PC-9 (cell line): ENCODE data around the gene INPP5A. TPM values are rescaled to one million over a fixed set of nuclear protein-coding genes. Genes with fewer than 3 reads are reported as not detected.

Experiments used
- BruUV-seq: library from RNA; stranded (reverse); fragments of 400-500 nt; replicated peaks from 2 replicates; lab custom pipeline; 2021; lab: Mats Ljungman, UMichigan
- CTCF ChIA-PET: fragments of 300-600 bp; sonication (Branson Sonifier 250); formaldehyde crosslinking; loops from one replicate; lab custom pipeline; 2022; ENCODE audit warnings: antibody characterized with exemption; lab: Charles Lee
- POLR2A ChIA-PET: fragments of 300-600 bp; sonication (Branson Sonifier 250); formaldehyde crosslinking; loops from one replicate; lab custom pipeline; 2022; ENCODE audit warnings: antibody characterized with exemption; ENCODE audit not compliant: unreplicated experiment; lab: Charles Lee
- DNase-seq, 2 experiments: peaks; one replicate each; pipeline versions ENCODE4 v3.0.0 to v3.0.0-alpha.2; 2015 to 2022; ENCODE audit warnings: mixed read lengths in 1 of 2
- H2AFZ ChIP-seq: fragments of 200-600 bp; sonication (generic); 2 replicates; pipeline ENCODE4 v1.8.1; 2017; ENCODE audit warnings: antibody characterized with exemption
- H3F3A ChIP-seq: fragments of 200-600 bp; sonication (generic); 2 replicates; pipeline ENCODE4 v1.8.1; 2017; ENCODE audit warnings: antibody characterized with exemption, mild to moderate bottlenecking, low read depth; ENCODE audit not compliant: insufficient read depth
- H3K27ac ChIP-seq: fragments of 200-600 bp; sonication (generic); 2 replicates; pipeline ENCODE4 v1.6.1; 2016; ENCODE audit warnings: mixed run types
- H3K27me3 ChIP-seq: fragments of 200-600 bp; sonication (generic); 2 replicates; pipeline ENCODE4 v1.6.1; 2016; ENCODE audit warnings: low read depth, mixed run types; ENCODE audit not compliant: insufficient read depth
- H3K36me3 ChIP-seq: fragments of 200-600 bp; sonication (generic); 2 replicates; pipeline ENCODE4 v1.6.1; 2016; ENCODE audit warnings: low read depth, mixed run types
- H3K4me1 ChIP-seq: fragments of 200-600 bp; sonication (generic); replicated peaks from 2 replicates; pipeline ENCODE4 v1.6.1; 2016; ENCODE audit warnings: mixed run types; ENCODE audit not compliant: insufficient read depth
- H3K4me2 ChIP-seq: fragments of 200-600 bp; sonication (generic); 2 replicates; pipeline ENCODE4 v1.6.1; 2017; ENCODE audit warnings: mixed run types
- H3K4me3 ChIP-seq: fragments of 200-600 bp; sonication (generic); 2 replicates; pipeline ENCODE4 v1.6.1; 2016; ENCODE audit warnings: mixed run types
- H3K79me2 ChIP-seq: fragments of 200-600 bp; sonication (generic); 2 replicates; pipeline ENCODE4 v1.6.1; 2017; ENCODE audit warnings: low read depth, mixed run types
- H3K9me2 ChIP-seq: fragments of 200-600 bp; sonication (generic); 2 replicates; pipeline ENCODE4 v1.8.1; 2017; ENCODE audit warnings: mild to moderate bottlenecking; ENCODE audit not compliant: insufficient read depth
- H3K9me3 ChIP-seq: fragments of 200-600 bp; sonication (generic); 2 replicates; pipeline ENCODE4 v1.8.1; 2016; ENCODE audit warnings: low read depth; ENCODE audit not compliant: insufficient read depth
- H4K20me1 ChIP-seq: fragments of 200-600 bp; sonication (generic); 2 replicates; pipeline ENCODE4 v1.8.1; 2017; ENCODE audit not compliant: insufficient read depth
- EZH2 ChIP-seq: fragments of 200-600 bp; sonication (generic); IDR thresholded peaks from 2 replicates; pipeline ENCODE4 v1.8.0; 2017; ENCODE audit warnings: antibody characterized with exemption, low read depth
- intact Hi-C: fragments of 100-400 bp; cut with micrococcal nuclease; formaldehyde crosslinking; loops from one replicate; pipeline ENCODE4 v1.10.0; 2022; ENCODE audit not compliant: unreplicated experiment
- total RNA-seq: library from RNA; stranded (reverse); gene quantifications from 2 replicates; pipeline ENCODE4 v1.2.3, GENCODE V29; 2021
- TF ChIP-seq, protein P1 (sequence below): fragments of 200-600 bp; sonication (generic); conservative IDR thresholded peaks from 2 replicates; pipeline ENCODE4 v1.6.1; 2017; ENCODE audit warnings: mixed run types, antibody characterized with exemption, mild to moderate bottlenecking, moderate library complexity

INPP5A gene
- total RNA-seq, 1 experiment from 2014 or later, result 18.4 TPM

DNA sequence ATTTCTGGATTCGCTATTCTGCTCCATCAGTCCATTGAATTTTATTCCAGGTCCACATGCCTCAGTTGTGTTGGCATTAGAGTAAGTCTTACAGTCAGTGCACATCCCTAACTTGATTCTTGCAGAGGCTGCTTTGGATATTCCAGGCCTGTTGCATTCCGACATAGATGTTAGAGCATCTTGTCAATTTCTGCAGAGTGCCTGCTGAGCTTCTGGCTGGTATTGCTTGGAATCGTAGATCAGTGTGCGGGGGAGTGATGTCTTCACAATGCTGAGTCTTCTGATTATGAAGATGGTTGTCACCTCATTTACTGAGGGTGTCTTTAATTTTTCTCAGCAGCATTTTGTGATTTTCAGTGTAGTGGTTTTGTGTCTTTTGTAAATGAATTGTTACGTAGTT is 45.2 kb downstream of the INPP5A start:
- no peaks in the 10 kb centered on the region for H3K79me2 ChIP-seq

DNA sequence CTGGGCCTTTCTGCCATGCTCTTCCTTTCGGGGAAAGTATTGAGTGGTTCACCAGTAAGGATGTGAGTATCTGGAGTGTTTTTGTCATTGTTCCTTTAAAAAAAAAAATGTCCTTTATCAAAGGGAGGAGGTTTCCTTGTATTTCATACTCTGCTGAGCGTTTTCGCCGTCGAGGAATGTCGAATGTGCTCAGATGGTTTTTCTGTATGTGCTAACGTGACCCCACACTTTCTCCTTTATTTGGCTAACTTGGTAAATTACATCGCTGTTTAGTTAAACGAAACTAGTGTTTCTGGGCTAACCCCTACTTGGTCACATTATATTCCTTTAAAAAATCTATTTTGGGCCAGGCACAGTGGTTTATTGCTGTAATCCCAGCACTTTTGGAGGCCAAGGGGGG is 45.9 kb downstream of the INPP5A start:
- H3K79me2 ChIP-seq, result no peaks in the 10 kb centered on the region

More for the DNA sequence above, 45.2 kb downstream of the INPP5A start:
- H3K4me3 ChIP-seq, result no peak overlapping the region
- intact Hi-C loops, result no loop called here
- TF ChIP-seq, protein P1, sequence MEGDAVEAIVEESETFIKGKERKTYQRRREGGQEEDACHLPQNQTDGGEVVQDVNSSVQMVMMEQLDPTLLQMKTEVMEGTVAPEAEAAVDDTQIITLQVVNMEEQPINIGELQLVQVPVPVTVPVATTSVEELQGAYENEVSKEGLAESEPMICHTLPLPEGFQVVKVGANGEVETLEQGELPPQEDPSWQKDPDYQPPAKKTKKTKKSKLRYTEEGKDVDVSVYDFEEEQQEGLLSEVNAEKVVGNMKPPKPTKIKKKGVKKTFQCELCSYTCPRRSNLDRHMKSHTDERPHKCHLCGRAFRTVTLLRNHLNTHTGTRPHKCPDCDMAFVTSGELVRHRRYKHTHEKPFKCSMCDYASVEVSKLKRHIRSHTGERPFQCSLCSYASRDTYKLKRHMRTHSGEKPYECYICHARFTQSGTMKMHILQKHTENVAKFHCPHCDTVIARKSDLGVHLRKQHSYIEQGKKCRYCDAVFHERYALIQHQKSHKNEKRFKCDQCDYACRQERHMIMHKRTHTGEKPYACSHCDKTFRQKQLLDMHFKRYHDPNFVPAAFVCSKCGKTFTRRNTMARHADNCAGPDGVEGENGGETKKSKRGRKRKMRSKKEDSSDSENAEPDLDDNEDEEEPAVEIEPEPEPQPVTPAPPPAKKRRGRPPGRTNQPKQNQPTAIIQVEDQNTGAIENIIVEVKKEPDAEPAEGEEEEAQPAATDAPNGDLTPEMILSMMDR, result no peak
- TF ChIP-seq EZH2, result no peak
- H3K4me1 ChIP-seq, result no peaks in the 10 kb centered on the region
- DNase-seq, result no peak
- H3K9me2 ChIP-seq, result no peaks in the 10 kb centered on the region
- H3F3A ChIP-seq, result no peaks in the 10 kb centered on the region
- H3K27ac ChIP-seq, result no peak overlapping the region
- no peak overlapping the region for H2AFZ ChIP-seq
- H3K9me3 ChIP-seq, result no peaks in the 10 kb centered on the region
- H3K4me2 ChIP-seq, result no peak overlapping the region
- no TSS peak for BruUV-seq
- no peaks in the 10 kb centered on the region for H3K27me3 ChIP-seq
- POLR2A ChIA-PET, result no interaction called here
- no peaks in the 10 kb centered on the region for H4K20me1 ChIP-seq
- no peaks in the 10 kb centered on the region for H3K36me3 ChIP-seq
- CTCF ChIA-PET, result no interaction called here

DNA sequence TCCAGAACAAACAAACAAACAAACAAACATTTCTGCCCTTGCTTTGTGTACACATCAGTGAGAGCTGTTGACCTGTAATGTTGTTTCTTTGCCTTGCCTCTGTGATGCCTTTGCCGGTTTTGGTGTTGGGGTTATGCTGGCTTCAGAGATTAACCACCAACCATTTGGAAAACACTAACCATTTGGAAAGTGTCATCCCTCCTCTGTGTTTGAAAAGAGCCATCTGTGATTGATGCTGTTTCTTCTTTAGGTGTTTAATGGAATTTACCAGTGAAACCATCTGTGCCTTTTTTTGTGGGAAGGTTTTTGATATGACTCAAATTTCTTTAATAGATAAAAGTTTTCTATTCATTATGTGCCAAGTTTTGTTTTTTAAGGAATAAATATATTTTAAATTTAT is 46.5 kb downstream of the INPP5A start:
- no TSS peak for BruUV-seq
- H3K9me2 ChIP-seq, result no peaks in the 10 kb centered on the region
- no peaks in the 10 kb centered on the region for H3K9me3 ChIP-seq
- no peaks in the 10 kb centered on the region for H4K20me1 ChIP-seq
- H3K36me3 ChIP-seq, result no peaks in the 10 kb centered on the region
- no peaks in the 10 kb centered on the region for H3K27me3 ChIP-seq
- intact Hi-C loops, result no loop called here
- DNase-seq, result no peak
- ChIA-PET CTCF (no interaction called here), POLR2A (no interaction called here)
- H3F3A ChIP-seq, result no peaks in the 10 kb centered on the region
- H3K4me1 ChIP-seq, result no peaks in the 10 kb centered on the region
- H3K79me2 ChIP-seq, result no peaks in the 10 kb centered on the region
- no peak overlapping the region for H3K4me3 ChIP-seq
- no peak overlapping the region for H3K27ac ChIP-seq
- no peak overlapping the region for H2AFZ ChIP-seq
- TF ChIP-seq EZH2, result no peak
- TF ChIP-seq, protein P1, result no peak
- H3K4me2 ChIP-seq, result no peak overlapping the region

More for the DNA sequence above, 45.9 kb downstream of the INPP5A start:
- Histone ChIP-seq H3F3A (no peaks in the 10 kb centered on the region), H3K27ac (no peak overlapping the region), H3K36me3 (no peaks in the 10 kb centered on the region), H3K27me3 (no peaks in the 10 kb centered on the region), H3K9me3 (no peaks in the 10 kb centered on the region), H2AFZ (no peak overlapping the region), H4K20me1 (no peaks in the 10 kb centered on the region), H3K4me3 (no peak overlapping the region), H3K4me2 (no peak overlapping the region), H3K4me1 (no peaks in the 10 kb centered on the region), H3K9me2 (no peaks in the 10 kb centered on the region)
- no peak for DNase-seq
- BruUV-seq, result no TSS peak
- TF ChIP-seq EZH2, result no peak
- TF ChIP-seq, protein P1, result no peak
- ChIA-PET POLR2A (no interaction called here), CTCF (interaction anchor here (0.5 kb wide), 1 partner anchor 340 kb away, joined by 5 read pairs; no protein-coding TSS in a partner anchor)
- intact Hi-C loops, result no loop called here
